IMR-90 (cell line): ENCODE results near the gene SEC14L6. TPM values are rescaled to one million over a fixed set of nuclear protein-coding genes. Genes with fewer than 3 reads are reported as not detected.

Experiments used
- ATAC-seq: fragments of 200-7000 bp; cut with Tn5 transposase; 2 replicates; pipeline ENCODE4 v1.9.1; 2020; ENCODE audit warnings: low read depth, mild to moderate bottlenecking, moderate library complexity
- BruUV-seq: library from RNA; stranded (reverse); fragments of 400-500 nt; replicated peaks from 2 replicates; lab custom pipeline; 2021; lab: Mats Ljungman, UMichigan
- CTCF ChIA-PET: fragments of 300-600 bp; formaldehyde crosslinking; extraction: SDS; loops from one replicate; lab custom pipeline; 2021; ENCODE audit warnings: antibody characterized with exemption; lab: Yijun Ruan, JAX
- POLR2A ChIA-PET: fragments of 300-600 bp; sonication (Branson Sonifier 250); formaldehyde crosslinking; loops from one replicate; lab custom pipeline; 2022; ENCODE audit warnings: antibody characterized with exemption; ENCODE audit not compliant: unreplicated experiment; lab: Charles Lee
- DNase-seq: peaks from one replicate; pipeline ENCODE4 v3.0.0; 2013
- H2AFZ ChIP-seq: replicated peaks from 2 replicates; pipeline ENCODE3; 2013; ENCODE audit warnings: low read length, mild to moderate bottlenecking; ENCODE audit not compliant: poor library complexity
- H2AK5ac ChIP-seq: 2 replicates; pipeline ENCODE4 v1.6.1; 2013; ENCODE audit warnings: low read depth, low read length, inconsistent platforms
- H2AK9ac ChIP-seq: replicated peaks from 2 replicates; pipeline ENCODE3; 2013; ENCODE audit warnings: mild to moderate bottlenecking, low read depth, low read length, moderate library complexity; ENCODE audit not compliant: poor library complexity
- H2BK120ac ChIP-seq: 2 replicates; pipeline ENCODE4 v1.6.1; 2013; ENCODE audit warnings: low read depth, low read length, inconsistent platforms
- H2BK15ac ChIP-seq: 3 replicates; pipeline ENCODE4 v1.6.1; 2013; ENCODE audit warnings: low read depth, low read length, inconsistent platforms
- H2BK20ac ChIP-seq: 2 replicates; pipeline ENCODE4 v1.6.1; 2013; ENCODE audit warnings: low read depth, mild to moderate bottlenecking, inconsistent platforms, low read length, moderate library complexity
- H2BK5ac ChIP-seq: 2 replicates; pipeline ENCODE4 v1.6.1; 2013; ENCODE audit warnings: mild to moderate bottlenecking, low read depth, low read length, inconsistent platforms; ENCODE audit not compliant: poor library complexity, severe bottlenecking
- H3K14ac ChIP-seq: replicated peaks from 2 replicates; pipeline ENCODE4 v1.6.1; 2013; ENCODE audit warnings: low read depth, low read length, inconsistent platforms
- H3K18ac ChIP-seq: 2 replicates; pipeline ENCODE4 v1.6.1; 2013; ENCODE audit warnings: low read depth, low read length, control low read depth
- H3K23ac ChIP-seq: 2 replicates; pipeline ENCODE4 v1.6.1; 2013; ENCODE audit warnings: low read depth, low read length, inconsistent platforms
- H3K27ac ChIP-seq: 2 replicates; pipeline ENCODE4 v1.5.1; 2013; ENCODE audit warnings: mild to moderate bottlenecking, control low read depth, low read length; ENCODE audit not compliant: insufficient read depth
- H3K27me3 ChIP-seq: 2 replicates; pipeline ENCODE4 v1.6.1; 2013; ENCODE audit warnings: low read length; ENCODE audit not compliant: control insufficient read depth, insufficient read depth
- H3K36me3 ChIP-seq: 2 replicates; pipeline ENCODE4 v1.6.1; 2013; ENCODE audit warnings: low read length, mixed read lengths; ENCODE audit not compliant: control insufficient read depth, insufficient read depth
- H3K4ac ChIP-seq: 2 replicates; pipeline ENCODE4 v1.6.1; 2013; ENCODE audit warnings: low read depth, low read length, inconsistent platforms
- H3K4me1 ChIP-seq: 2 replicates; pipeline ENCODE4 v1.6.1; 2013; ENCODE audit warnings: low read length, mixed read lengths; ENCODE audit not compliant: control insufficient read depth, insufficient read depth
- H3K4me2 ChIP-seq: 2 replicates; pipeline ENCODE4 v1.6.1; 2013; ENCODE audit warnings: low read depth, mild to moderate bottlenecking, control low read depth, low read length, moderate library complexity
- H3K4me3 ChIP-seq: 2 replicates; pipeline ENCODE4 v1.5.1; 2013; ENCODE audit warnings: low read depth, mild to moderate bottlenecking, control low read depth, low read length, moderate library complexity; ENCODE audit not compliant: insufficient read depth
- H3K56ac ChIP-seq: 2 replicates; pipeline ENCODE4 v1.6.1; 2013; ENCODE audit warnings: low read length, inconsistent platforms; ENCODE audit not compliant: insufficient read depth; ENCODE audit errors: extremely low read depth
- H3K79me1 ChIP-seq, 2 experiments: 2 replicates each; pipeline ENCODE4 v1.6.1; 2013; ENCODE audit warnings: low read length in 2 of 2, inconsistent platforms in 1 of 2, low read depth in 1 of 2
- H3K9ac ChIP-seq: 2 replicates; pipeline ENCODE4 v1.6.1; 2013; ENCODE audit warnings: low read depth, low read length, control low read depth
- H3K9me1 ChIP-seq: 2 replicates; pipeline ENCODE4 v1.6.1; 2013; ENCODE audit warnings: low read length, inconsistent platforms; ENCODE audit not compliant: insufficient read depth
- H3K9me3 ChIP-seq: 2 replicates; pipeline ENCODE4 v1.6.1; 2013; ENCODE audit warnings: low read length; ENCODE audit not compliant: control insufficient read depth, insufficient read depth
- H4K20me1 ChIP-seq: 2 replicates; pipeline ENCODE4 v1.6.1; 2013; ENCODE audit warnings: low read length, inconsistent platforms; ENCODE audit not compliant: insufficient read depth
- H4K5ac ChIP-seq: 2 replicates; pipeline ENCODE4 v1.6.1; 2013; ENCODE audit warnings: mild to moderate bottlenecking, low read depth, low read length, control low read depth
- H4K8ac ChIP-seq, 2 experiments: 2 replicates each; pipeline ENCODE4 v1.6.1; 2013; ENCODE audit warnings: low read depth in 2 of 2, low read length in 2 of 2, control low read depth in 1 of 2, inconsistent platforms in 1 of 2
- H4K91ac ChIP-seq: 2 replicates; pipeline ENCODE4 v1.6.1; 2013; ENCODE audit warnings: low read depth, low read length, inconsistent platforms; ENCODE audit not compliant: insufficient read depth
- BHLHE40 ChIP-seq: fragments of 150-350 bp; IDR thresholded peaks from 2 replicates; pipeline ENCODE4 v1.6.1; 2016; ENCODE audit warnings: mild to moderate bottlenecking, low read depth, low read length
- WGBS, 2 experiments: methylation state at CpG; one replicate each; pipeline versions ENCODE4 v1.1.5 to v1.1.7; 2013; ENCODE audit warnings: missing lambda C conversion rate in 2 of 2; ENCODE audit not compliant: insufficient read length in 1 of 2; ENCODE audit errors: extremely low coverage in 2 of 2; 5-methylcytosine and 5-hydroxymethylcytosine counted together
- dilution Hi-C: fragments of 300-500 bp; cut with HindIII; formaldehyde crosslinking; loops from one replicate; pipeline ENCODE4 v1.14.3; 2018; ENCODE audit warnings: low sequenced_read_pairs; ENCODE audit not compliant: unreplicated experiment
- in situ Hi-C: fragments of 300-500 bp; cut with MboI; formaldehyde crosslinking; loops from 3 replicates; pipeline ENCODE4 v1.14.3; 2019; ENCODE audit warnings: low sequenced_read_pairs, inconsistent platforms, mixed read lengths
- intact Hi-C: fragments of 100-400 bp; cut with micrococcal nuclease; formaldehyde crosslinking; loops from 2 replicates; pipeline ENCODE4 v1.10.0; 2022
- polyA plus RNA-seq, 3 experiments: library from polyadenylated mRNA; depleted of rRNA; stranded (reverse); fragments of >200 nt; gene quantifications; 2 replicates each; pipeline ENCODE4 v1.2.3, GENCODE V29; 2012; ENCODE audit warnings: low replicate concordance in 1 of 3
- total RNA-seq: library from RNA; depleted of rRNA; stranded (reverse); fragments of >200 nt; gene quantifications from 2 replicates; pipeline ENCODE4 v1.2.3, GENCODE V29; 2012

Gene SEC14L6
- total and polyA plus RNA-seq, 2 of the 4 experiments (the other 2 are of a cell fraction): 0.09 TPM; not detected in 1

- H2BK120ac ChIP-seq: no peak overlapping the region
- no peak overlapping the region for H2BK20ac ChIP-seq
- no peak overlapping the region for H2AFZ ChIP-seq
- no peak overlapping the region for H3K18ac ChIP-seq
- intact Hi-C loops: no loop called here
- H4K8ac ChIP-seq: no peak overlapping the region
- no TSS peak for BruUV-seq
- H3K27ac ChIP-seq: no peak overlapping the region
- no peak for TF ChIP-seq BHLHE40
- H2BK5ac ChIP-seq: no peak overlapping the region
- H3K14ac ChIP-seq: no peak overlapping the region
- H3K56ac ChIP-seq: no peak overlapping the region
- no peak overlapping the region for H4K5ac ChIP-seq
- H2BK15ac ChIP-seq: no peak overlapping the region
- H3K4me3 ChIP-seq: no peak overlapping the region
- no peaks in the 10 kb centered on the region for H3K4me1 ChIP-seq
- H3K9ac ChIP-seq: no peak overlapping the region
- H3K23ac ChIP-seq: no peak overlapping the region
- dilution Hi-C loops: no loop called here
- ATAC-seq: no peak; the same call in 1 of the 2 replicates
- DNase-seq: no peak
- no peak overlapping the region for H3K4ac ChIP-seq
- H2AK9ac ChIP-seq: no peak overlapping the region
- no peak overlapping the region for H3K4me2 ChIP-seq
- H3K9me3 ChIP-seq: no peaks in the 10 kb centered on the region
- no CpG with 5 or more reads among the region's 6 CpGs for WGBS, 2 experiments
- H3K79me1 ChIP-seq: no peaks in the 10 kb centered on the region
- no peak overlapping the region for H2AK5ac ChIP-seq
- ChIA-PET POLR2A (no interaction called here), CTCF (no interaction called here)
- no peaks in the 10 kb centered on the region for H3K36me3 ChIP-seq
- H3K27me3 ChIP-seq: peaks cover 10% of the 10 kb centered on the region; the same call in 1 of the 2 replicates
- H3K9me1 ChIP-seq: no peaks in the 10 kb centered on the region
- in situ Hi-C loops: no loop called here
- no peak overlapping the region for H4K91ac ChIP-seq
- H4K20me1 ChIP-seq: no peaks in the 10 kb centered on the region
Observed at GRCh38 chr22:30556388-30556787, 9.8 kb upstream of the SEC14L6 start.
